DLD1 (cell line): ENCODE data around the gene DYTN.

Experiments
- in situ Hi-C: cut with HindIII; loops from 2 replicates; pipeline ENCODE4 v1.10.0; 2017; ENCODE audit warnings: low sequenced_read_pairs

The DYTN gene

DNA sequence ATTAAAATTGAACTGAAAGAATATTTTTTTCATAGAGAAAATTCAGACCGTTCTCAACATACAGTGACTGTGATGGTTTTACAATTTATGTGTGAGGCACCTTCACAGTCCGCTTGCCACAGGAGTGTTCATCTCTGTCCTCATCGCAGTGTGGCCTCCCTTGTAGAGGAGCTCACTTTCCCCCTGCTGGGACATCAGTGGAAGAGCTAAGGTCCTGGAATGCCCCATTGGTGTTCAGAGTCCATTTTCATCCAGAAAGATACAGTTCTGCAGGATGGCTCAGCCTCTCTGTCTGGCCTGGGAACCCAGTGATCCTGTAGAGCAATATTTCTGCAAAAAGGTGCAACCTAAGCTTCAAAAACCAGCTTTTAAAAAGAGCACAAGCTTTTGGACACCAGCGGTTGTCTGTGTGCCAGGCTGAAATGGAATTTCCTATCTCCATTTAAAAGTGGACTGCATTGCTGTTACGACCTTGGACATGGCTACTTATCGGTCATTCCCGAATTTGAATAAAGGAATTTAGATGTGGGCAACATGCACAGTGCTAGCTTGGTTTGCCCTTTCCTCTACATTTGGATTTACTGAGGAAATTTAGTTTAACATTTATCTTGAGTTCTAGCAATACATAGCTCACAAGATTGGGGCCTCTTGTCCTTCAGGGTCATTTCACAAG, 102.6 kb downstream of the DYTN start:
- in situ Hi-C loops, result no loop called here

DNA sequence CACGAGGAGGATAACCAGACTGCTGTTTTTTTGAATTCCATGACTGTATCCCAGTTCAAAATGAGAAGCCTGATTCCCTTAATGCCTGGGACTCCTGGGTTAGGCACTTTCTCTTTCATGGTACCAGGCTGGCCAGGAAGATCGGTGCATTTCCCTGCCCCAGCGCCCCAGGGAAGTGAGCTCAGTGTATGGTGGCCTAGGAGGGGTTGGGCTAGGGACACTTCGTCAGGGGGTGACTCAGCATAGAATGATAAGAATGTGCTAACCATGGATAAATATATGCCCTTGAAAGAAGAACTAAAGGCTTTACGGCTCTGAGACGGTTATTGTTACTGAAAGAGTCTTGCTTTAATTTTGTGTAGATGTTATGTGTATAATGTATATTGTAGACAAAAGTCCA, 103.4 kb downstream of the DYTN start:
- in situ Hi-C loops, result no loop called here

DNA sequence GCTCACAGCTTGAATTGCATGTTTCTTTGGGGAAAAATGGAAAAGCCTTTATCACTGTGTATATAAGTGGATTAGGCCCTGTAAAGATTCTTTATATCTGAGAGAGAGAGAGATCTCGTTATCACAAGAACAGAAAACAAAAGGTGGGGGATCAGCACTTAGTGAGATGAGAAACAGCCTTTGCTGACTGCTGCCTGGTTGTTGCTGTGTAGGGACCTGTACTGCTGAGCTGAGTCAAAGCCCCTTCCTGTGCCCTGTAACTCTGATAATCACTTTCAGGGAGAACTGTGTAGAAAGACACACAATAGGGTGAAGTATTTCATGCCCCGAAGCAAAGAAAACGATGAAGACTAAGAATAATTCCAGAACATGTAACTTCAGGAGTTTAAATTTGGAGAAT, 106.5 kb downstream of the DYTN start:
- in situ Hi-C loops, result no loop called here

DNA sequence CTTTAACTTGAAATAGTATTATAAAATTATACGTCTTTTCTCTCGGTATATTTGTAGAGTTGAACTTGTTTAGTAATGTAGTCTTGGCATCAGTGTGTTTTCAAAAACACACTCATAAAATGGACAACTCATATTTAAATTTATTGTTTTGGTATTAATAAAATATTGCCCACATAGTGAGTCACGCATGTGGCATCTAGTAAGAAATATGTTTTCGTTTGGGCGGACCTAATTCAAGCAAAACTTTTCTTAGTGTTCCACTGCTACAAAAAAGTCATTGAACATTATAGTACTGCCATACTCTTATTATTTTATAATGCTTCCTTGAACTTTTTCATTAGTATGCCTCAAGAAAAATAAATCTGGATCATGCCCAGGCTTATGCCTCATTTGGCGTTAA, 107.0 kb downstream of the DYTN start:
- in situ Hi-C loops, result no loop called here

DNA sequence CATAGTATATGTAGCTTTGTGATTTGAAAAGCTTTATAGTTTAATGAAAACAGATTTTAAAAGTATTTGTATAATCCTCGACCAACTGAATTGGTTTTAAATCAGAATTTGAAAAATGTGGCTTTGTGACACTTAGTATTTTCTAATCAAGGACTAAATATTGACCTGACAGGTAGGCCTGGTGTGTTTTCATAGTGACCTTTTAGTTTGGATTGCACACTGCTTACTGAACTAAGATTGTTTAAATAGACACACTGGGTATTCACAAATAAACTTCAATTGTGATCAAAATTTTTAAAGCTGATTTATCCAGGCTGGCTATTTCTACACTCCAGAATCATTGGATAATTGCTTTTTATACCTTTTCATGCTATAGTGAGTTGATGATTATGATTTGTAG, 107.7 kb downstream of the DYTN start:
- in situ Hi-C loops, result no loop called here

DNA sequence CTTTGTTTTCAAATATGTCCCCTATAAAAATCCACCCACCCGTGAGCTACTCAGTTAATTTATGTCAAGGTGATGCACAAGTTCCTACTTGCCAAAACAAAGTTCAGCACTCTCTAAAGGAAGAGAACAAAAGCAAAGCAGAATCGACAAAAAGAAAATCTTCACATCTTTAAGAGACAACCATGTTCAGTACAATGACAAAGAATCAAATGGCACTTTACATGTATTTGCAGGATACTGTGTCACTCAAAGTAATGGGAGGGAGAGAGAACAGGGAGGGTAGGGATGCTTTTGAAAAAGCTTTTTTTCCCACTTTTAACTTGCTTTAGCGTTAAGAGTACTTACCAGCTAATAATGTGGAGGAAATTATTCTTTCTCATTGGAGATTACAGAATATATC, 115.0 kb downstream of the DYTN start:
- in situ Hi-C loops, result no loop called here
